ENCODE measurements around the gene SORCS2. TPM values are rescaled to one million over a fixed set of nuclear protein-coding genes. Genes with fewer than 3 reads are reported as not detected.

Gene SORCS2
- 0.11 TPM in 1 of 2 replicates, not detected in the other for total RNA-seq

GRCh38 chr4:7192252-7193029 is at the start of gene SORCS2:
SORCS2 (plus strand) TSS chr4:7192538.

GRCh38 chr4:7434766-7435150 is 242.4 kb downstream of the SORCS2 start, which contains the start of gene PSAPL1:
PSAPL1 (minus strand) TSS chr4:7434930; CDS start chr4:7434879, 51 bp downstream.

Other genes with a start within 250 kb of the SORCS2 start
- gene TADA2B, start 149.2 kb upstream of the SORCS2 start, total RNA-seq: 10.1 and 10.5 TPM in 2 replicates
- gene GRPEL1, start 124.5 kb upstream of the SORCS2 start, total RNA-seq: 21.7 and 31.6 TPM in 2 replicates
- not detected in 2 replicates for gene PSAPL1, start 242.4 kb downstream of the SORCS2 start, total RNA-seq

Measured in dermis lymphatic vessel endothelial cell (primary cell).